Upper lobe of left lung (tissue), 6 donors: ENCODE data around the gene SMARCE1. TPM values are rescaled to one million over a fixed set of nuclear protein-coding genes. Genes with fewer than 3 reads are reported as not detected.
"Not testable (repeated sequence)": the region's sequence is repeated elsewhere in the genome, so short reads cannot be mapped to it uniquely, and the experiment has no call there.

Source experiments
- ATAC-seq, 2 donors: fragments of 200-7000 bp; cut with Tn5 transposase; one replicate each; pipeline ENCODE4 v1.9.1; 2022; ENCODE audit warnings: mild to moderate bottlenecking in 2 of 2, moderate library complexity in 2 of 2; ENCODE audit not compliant: low FRiP score in 2 of 2
- DNase-seq, 2 donors: peaks; one replicate each; pipeline ENCODE4 v3.0.0-alpha.2; 2019 to 2020
- H3K27ac ChIP-seq, 4 donors: fragments of 200-600 bp; sonication (generic); one replicate each; pipeline ENCODE4 v1.5.1; 2016 to 2019
- H3K27me3 ChIP-seq, 4 donors: fragments of 200-600 bp; sonication (generic); one replicate each; pipeline ENCODE4 v1.5.1; 2017 to 2019
- H3K36me3 ChIP-seq, 4 donors: fragments of 200-600 bp; sonication (generic); one replicate each; pipeline ENCODE4 v1.5.1; 2016 to 2019
- H3K4me1 ChIP-seq, 4 donors: fragments of 200-600 bp; sonication (generic); one replicate each; pipeline ENCODE4 v1.5.1; 2018 to 2019
- H3K4me3 ChIP-seq, 4 donors: fragments of 200-600 bp; sonication (generic); one replicate each; pipeline ENCODE4 v1.5.1; 2017 to 2019; ENCODE audit warnings: mild to moderate bottlenecking in 2 of 4, moderate library complexity in 1 of 4
- H3K9me3 ChIP-seq, 4 donors: fragments of 200-600 bp; sonication (generic); one replicate each; pipeline ENCODE4 v1.5.1; 2018 to 2019
- EP300 ChIP-seq, 4 donors: sonication (generic); formaldehyde crosslinking; IDR thresholded peaks; one replicate each; pipeline ENCODE4 v1.5.1; 2017; ENCODE audit warnings: antibody characterized with exemption in 4 of 4, control low read depth in 2 of 4
- POLR2A ChIP-seq, 4 donors: fragments of 450-650 bp; IDR thresholded peaks; one replicate each; pipeline ENCODE4 v1.5.1; 2016 to 2017; ENCODE audit warnings: antibody characterized with exemption in 4 of 4, mild to moderate bottlenecking in 2 of 4
- POLR2AphosphoS5 ChIP-seq, 2 donors: sonication (generic); formaldehyde crosslinking; IDR thresholded peaks; one replicate each; pipeline ENCODE4 v1.5.1; 2017; ENCODE audit warnings: antibody characterized with exemption in 2 of 2
- WGBS, 2 donors: methylation state at CpG; one replicate each; pipeline ENCODE4 v1.1.5; 2017 to 2018; 5-methylcytosine and 5-hydroxymethylcytosine counted together
- total RNA-seq, 6 donors: library from RNA; depleted of rRNA in 4 of 6; stranded (reverse); fragments of >200 nt in 4 of 6; gene quantifications; one replicate each; pipeline versions ENCODE4 v1.1.0 to v1.2.1, GENCODE V29; 2016 to 2021
- TF ChIP-seq, protein P1 (sequence below), 6 experiments: fragments of 450-650 bp in 4 of 6; fragments of 200-600 bp in 2 of 6; sonication (generic) in 2 of 6; IDR thresholded peaks; one replicate each; pipeline ENCODE4 v1.5.1; 2016 to 2019; ENCODE audit warnings: antibody characterized with exemption in 6 of 6
- donor health status: DM: no; HTN: no; CAD: no; lungs with moderate emphysema.
- donor health status: DM: no; HTN: yes; CAD: no; lungs with severe emphysema.

SMARCE1 gene
- total RNA-seq, 6 donors from 2014 or later: 39.8 to 91.4 (median 65.8) TPM

- Histone ChIP-seq H3K9me3 (no peaks in the 10 kb centered on the region), H3K36me3 (no peaks in the 10 kb centered on the region), H3K27me3 (no peaks in the 10 kb centered on the region), H3K4me3 (no peak overlapping the region), H3K4me1 (no peaks in the 10 kb centered on the region), H3K27ac (no peak overlapping the region)
- no peak for TF ChIP-seq EP300 (IDR thresholded peaks at IDR 0.05)
- TF ChIP-seq POLR2A (IDR thresholded peaks at IDR 0.05): no peak
- no peak for TF ChIP-seq POLR2AphosphoS5 (IDR thresholded peaks at IDR 0.05)
- TF ChIP-seq, protein P1, sequence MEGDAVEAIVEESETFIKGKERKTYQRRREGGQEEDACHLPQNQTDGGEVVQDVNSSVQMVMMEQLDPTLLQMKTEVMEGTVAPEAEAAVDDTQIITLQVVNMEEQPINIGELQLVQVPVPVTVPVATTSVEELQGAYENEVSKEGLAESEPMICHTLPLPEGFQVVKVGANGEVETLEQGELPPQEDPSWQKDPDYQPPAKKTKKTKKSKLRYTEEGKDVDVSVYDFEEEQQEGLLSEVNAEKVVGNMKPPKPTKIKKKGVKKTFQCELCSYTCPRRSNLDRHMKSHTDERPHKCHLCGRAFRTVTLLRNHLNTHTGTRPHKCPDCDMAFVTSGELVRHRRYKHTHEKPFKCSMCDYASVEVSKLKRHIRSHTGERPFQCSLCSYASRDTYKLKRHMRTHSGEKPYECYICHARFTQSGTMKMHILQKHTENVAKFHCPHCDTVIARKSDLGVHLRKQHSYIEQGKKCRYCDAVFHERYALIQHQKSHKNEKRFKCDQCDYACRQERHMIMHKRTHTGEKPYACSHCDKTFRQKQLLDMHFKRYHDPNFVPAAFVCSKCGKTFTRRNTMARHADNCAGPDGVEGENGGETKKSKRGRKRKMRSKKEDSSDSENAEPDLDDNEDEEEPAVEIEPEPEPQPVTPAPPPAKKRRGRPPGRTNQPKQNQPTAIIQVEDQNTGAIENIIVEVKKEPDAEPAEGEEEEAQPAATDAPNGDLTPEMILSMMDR (IDR thresholded peaks at IDR 0.05): no peak
- WGBS, 2 donors: 84 to 92% methylated on average over 3 of the region's 3 CpGs
- no peak for ATAC-seq
- no peak for DNase-seq
Measured at GRCh38 chr17:40597156-40597555, 50.5 kb downstream of the SMARCE1 start.

- Histone ChIP-seq H3K4me3 (no peak overlapping the region), H3K9me3 (no peaks in the 10 kb centered on the region), H3K27me3 (no peaks in the 10 kb centered on the region), H3K4me1 (no peaks in the 10 kb centered on the region), H3K36me3 (no peaks in the 10 kb centered on the region), H3K27ac (no peak overlapping the region)
- ATAC-seq (no peak), DNase-seq (no peak)
- no peak for TF ChIP-seq EP300 (IDR thresholded peaks at IDR 0.05)
- TF ChIP-seq, protein P1 (IDR thresholded peaks at IDR 0.05): no peak
- TF ChIP-seq POLR2A (IDR thresholded peaks at IDR 0.05): no peak
- TF ChIP-seq POLR2AphosphoS5 (IDR thresholded peaks at IDR 0.05): no peak
- 57 to 64% methylated on average over 6 to 7 of the region's 7 CpGs for WGBS, 2 donors
Measured at GRCh38 chr17:40596261-40596919, 51.2 kb downstream of the SMARCE1 start.

- no peaks in the 10 kb centered on the region for H3K27me3 ChIP-seq
- H3K27ac ChIP-seq: no peak overlapping the region
- no peaks in the 10 kb centered on the region for H3K9me3 ChIP-seq
- H3K4me3 ChIP-seq: no peak overlapping the region
- H3K4me1 ChIP-seq: no peaks in the 10 kb centered on the region
- DNase-seq: no peak
- ATAC-seq: no peak
- no peaks in the 10 kb centered on the region for H3K36me3 ChIP-seq
- WGBS, 2 donors: 94 to 95% methylated on average over 2 to 3 of the region's 3 CpGs
- TF ChIP-seq POLR2A (IDR thresholded peaks at IDR 0.05) (no peak), POLR2AphosphoS5 (IDR thresholded peaks at IDR 0.05) (no peak), EP300 (IDR thresholded peaks at IDR 0.05) (no peak)
- TF ChIP-seq, protein P1 (IDR thresholded peaks at IDR 0.05): no peak
Measured at GRCh38 chr17:40590742-40591141, 56.9 kb downstream of the SMARCE1 start.

DNA sequence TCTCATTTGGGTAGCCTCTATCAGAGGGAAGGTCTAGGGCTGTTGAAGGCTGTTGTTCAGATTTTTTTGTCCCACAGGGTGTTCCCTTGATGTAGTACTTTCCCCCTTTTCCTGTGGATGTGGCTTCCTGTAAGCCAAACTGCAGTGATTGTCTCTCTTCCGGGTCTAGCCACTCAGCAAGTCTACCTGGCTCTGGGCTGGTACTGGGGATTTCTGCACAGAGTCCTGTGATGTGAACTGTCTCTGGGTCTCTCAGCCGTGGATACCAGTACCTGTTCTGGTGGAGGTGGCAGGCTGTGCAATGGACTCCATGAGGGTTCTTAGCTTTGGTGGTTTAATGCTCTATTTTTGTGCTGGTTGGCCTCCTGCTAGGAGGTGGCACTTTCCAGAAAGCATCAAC lies 59.1 kb downstream of the SMARCE1 start:
- Histone ChIP-seq H3K27me3 (no peaks in the 10 kb centered on the region), H3K27ac (no peak overlapping the region), H3K36me3 (no peaks in the 10 kb centered on the region), H3K4me1 (no peaks in the 10 kb centered on the region), H3K9me3 (peaks cover 0 to 10% (median 0%) of the 10 kb centered on the region in 4 donors), H3K4me3 (no peak overlapping the region)
- TF ChIP-seq POLR2A (IDR thresholded peaks at IDR 0.05) (no peak), EP300 (IDR thresholded peaks at IDR 0.05) (no peak), POLR2AphosphoS5 (IDR thresholded peaks at IDR 0.05) (no peak)
- TF ChIP-seq, protein P1 (IDR thresholded peaks at IDR 0.05): no peak
- 36 to 67% methylated on average over 1 to 2 of the region's 2 CpGs for WGBS, 2 donors
- ATAC-seq: no peak
- no peak for DNase-seq

DNA sequence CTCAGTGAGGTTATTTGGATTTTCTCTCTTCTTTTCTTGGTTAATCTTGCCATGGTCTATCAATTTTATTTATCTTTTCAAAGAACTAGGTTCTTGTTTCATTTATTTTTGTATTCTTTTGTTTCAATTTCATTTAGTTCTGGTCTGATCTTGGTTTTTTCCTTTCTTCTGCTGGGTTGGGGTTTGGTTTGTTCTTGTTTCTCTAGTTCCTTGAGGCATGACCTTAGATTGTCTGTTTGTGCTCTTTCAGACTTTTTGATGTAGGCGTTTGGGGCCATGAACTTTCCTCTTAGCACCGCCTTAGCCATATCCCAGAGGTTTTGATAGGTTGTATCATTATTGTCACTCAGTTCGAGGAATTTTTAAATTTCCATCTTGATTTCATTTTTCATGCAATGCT lies 61.4 kb downstream of the SMARCE1 start:
- H3K27me3 ChIP-seq, H3K27ac ChIP-seq, H3K4me3 ChIP-seq, ATAC-seq, DNase-seq, H3K36me3 ChIP-seq: not testable (repeated sequence)
- WGBS, 2 donors: 84 to 91% methylated on average over 3 of the region's 3 CpGs
- H3K9me3 ChIP-seq: peaks cover 0 to 10% (median 0%) of the 10 kb centered on the region in 4 donors
- peaks cover 11 to 18% (median 13%) of the 10 kb centered on the region in 4 donors for H3K4me1 ChIP-seq

- Histone ChIP-seq H3K9me3 (peaks cover 0 to 10% (median 0%) of the 10 kb centered on the region in 4 donors), H3K4me1 (peaks cover 11 to 21% (median 13%) of the 10 kb centered on the region in 4 donors)
- H3K27me3 ChIP-seq, ATAC-seq, H3K4me3 ChIP-seq, DNase-seq, H3K27ac ChIP-seq, H3K36me3 ChIP-seq: not testable (repeated sequence)
- WGBS, 2 donors: 82 to 84% methylated on average over 2 of the region's 2 CpGs
Measured at GRCh38 chr17:40584950-40585349, 62.7 kb downstream of the SMARCE1 start.
